IPS-NIHi7 (cell line): Measurements from ENCODE around the gene CHRM2.
A peak's percentile ranks its signal among the peaks of the same experiment; 100 is the strongest.
"Not testable (repeated sequence)": the region's sequence is repeated elsewhere in the genome, so short reads cannot be mapped to it uniquely, and the experiment has no call there.

Experiments used
- DNase-seq: peaks from one replicate; pipeline ENCODE4 v3.0.0; 2012; ENCODE audit warnings: mixed read lengths; ENCODE audit errors: extremely low spot score

CHRM2 gene

GRCh38 chr7:136868496-136869000 is at the start of gene CHRM2:
Gene CHRM2 (plus strand): TSS chr7:136868652. CDS start chr7:137014866, 146,214 bp downstream.
- DNase-seq: peak; percentile 12

GRCh38 chr7:136831398-136831797 is 37.1 kb upstream of the CHRM2 start:
- not testable (repeated sequence) for DNase-seq

- no peak for DNase-seq
Observed at GRCh38 chr7:136845899-136846465, 22.5 kb upstream of the CHRM2 start.

GRCh38 chr7:136847858-136848257 is 20.6 kb upstream of the CHRM2 start:
- DNase-seq: no peak

- no peak for DNase-seq
Observed at GRCh38 chr7:136853654-136854053, 14.8 kb upstream of the CHRM2 start.

- peak; percentile 40 for DNase-seq
Observed at GRCh38 chr7:136857573-136857972, 10.9 kb upstream of the CHRM2 start.

GRCh38 chr7:136859803-136860202 is 8.6 kb upstream of the CHRM2 start:
- no peak for DNase-seq

GRCh38 chr7:136865236-136865635 is 3.2 kb upstream of the CHRM2 start:
- no peak for DNase-seq

GRCh38 chr7:136865777-136866176 is 2.7 kb upstream of the CHRM2 start:
- no peak for DNase-seq

GRCh38 chr7:136869001-136869961 is 829 bp downstream of the CHRM2 start:
- peak; percentile 22 for DNase-seq

GRCh38 chr7:136869991-136870865 is 1.8 kb downstream of the CHRM2 start:
- peak; percentile 13 for DNase-seq

- peak; percentile 20 for DNase-seq
Observed at GRCh38 chr7:136870866-136871487, 2.5 kb downstream of the CHRM2 start.

GRCh38 chr7:136874393-136875032 is 6.1 kb downstream of the CHRM2 start:
- DNase-seq: peak; percentile 41

- no peak for DNase-seq
Observed at GRCh38 chr7:136877509-136877908, 9.1 kb downstream of the CHRM2 start.

- DNase-seq: no peak
Observed at GRCh38 chr7:136877990-136878389, 9.5 kb downstream of the CHRM2 start.

- DNase-seq: no peak
Observed at GRCh38 chr7:136878878-136879277, 10.4 kb downstream of the CHRM2 start.

GRCh38 chr7:136883046-136883445 is 14.6 kb downstream of the CHRM2 start:
- no peak for DNase-seq

GRCh38 chr7:136884492-136884891 is 16.0 kb downstream of the CHRM2 start:
- DNase-seq: no peak

GRCh38 chr7:136887317-136887716 is 18.9 kb downstream of the CHRM2 start:
- no peak for DNase-seq

- peak; percentile 11 for DNase-seq
Observed at GRCh38 chr7:136890399-136890798, 21.9 kb downstream of the CHRM2 start.

GRCh38 chr7:136891850-136892249 is 23.4 kb downstream of the CHRM2 start:
- no peak for DNase-seq
